HG02610 (cell line): ENCODE data around the gene KAZN.
"Not testable (repeated sequence)": the region's sequence is repeated elsewhere in the genome, so short reads cannot be mapped to it uniquely, and the experiment has no call there.

Source experiments
- ATAC-seq: cut with Tn5 transposase; IDR thresholded peaks from one replicate; pipeline ENCODE4 v1.9.1; 2021; ENCODE audit warnings: mild to moderate bottlenecking, moderate library complexity; ENCODE audit not compliant: unreplicated experiment

The KAZN gene

GRCh38 chr1:15115542-15116330 lies 517.3 kb downstream of the KAZN start:
- ATAC-seq = no peak

- no peak for ATAC-seq
Measured at GRCh38 chr1:15116966-15117365, 518.5 kb downstream of the KAZN start.

- ATAC-seq = no peak
Measured at GRCh38 chr1:15117671-15118325, 519.3 kb downstream of the KAZN start.

- no peak for ATAC-seq
Measured at GRCh38 chr1:15118579-15118978, 520.1 kb downstream of the KAZN start.

- ATAC-seq = no peak
Measured at GRCh38 chr1:15120251-15120945, 521.9 kb downstream of the KAZN start.

- no peak for ATAC-seq
Measured at GRCh38 chr1:15122331-15122730, 523.8 kb downstream of the KAZN start.

GRCh38 chr1:15123270-15123669 lies 524.8 kb downstream of the KAZN start:
- ATAC-seq = no peak

- no peak for ATAC-seq
Measured at GRCh38 chr1:15123925-15124324, 525.4 kb downstream of the KAZN start.

GRCh38 chr1:15124362-15125100 lies 526.0 kb downstream of the KAZN start:
- ATAC-seq = no peak

- no peak for ATAC-seq
Measured at GRCh38 chr1:15125101-15125745, 526.7 kb downstream of the KAZN start.

- ATAC-seq = no peak
Measured at GRCh38 chr1:15128077-15128476, 529.6 kb downstream of the KAZN start.

- ATAC-seq = peak; percentile 65
Measured at GRCh38 chr1:15128520-15129313, 530.2 kb downstream of the KAZN start.

GRCh38 chr1:15129944-15130343 lies 531.5 kb downstream of the KAZN start:
- ATAC-seq = no peak

GRCh38 chr1:15130607-15131006 lies 532.1 kb downstream of the KAZN start:
- ATAC-seq = no peak

- ATAC-seq = no peak
Measured at GRCh38 chr1:15132965-15133364, 534.5 kb downstream of the KAZN start.

GRCh38 chr1:15134285-15134684 lies 535.8 kb downstream of the KAZN start:
- no peak for ATAC-seq

GRCh38 chr1:15135604-15136003 lies 537.1 kb downstream of the KAZN start:
- not testable (repeated sequence) for ATAC-seq

GRCh38 chr1:15137809-15138208 lies 539.3 kb downstream of the KAZN start:
- ATAC-seq = no peak

GRCh38 chr1:15139654-15140350 lies 541.3 kb downstream of the KAZN start:
- ATAC-seq = no peak
